B cell (primary cell): Measurements from ENCODE around the gene TMEM131. TPM values are rescaled to one million over a fixed set of nuclear protein-coding genes. Genes with fewer than 3 reads are reported as not detected.

Experiments used
- ATAC-seq: fragments of 200-7000 bp; cut with Tn5 transposase; one replicate; pipeline ENCODE4 v1.10.0; 2021; ENCODE audit warnings: low read depth, mild to moderate bottlenecking, moderate number of reproducible peaks, moderate library complexity
- CTCF ChIA-PET: fragments of 350-600 bp; sonication (Branson Sonifier 250); formaldehyde crosslinking; loops from one replicate; lab custom pipeline; 2021; ENCODE audit warnings: antibody characterized with exemption, inconsistent platforms; lab: Charles Lee
- POLR2A ChIA-PET: fragments of 350-600 bp; sonication (Branson Sonifier 250); formaldehyde crosslinking; loops from one replicate; lab custom pipeline; 2021; ENCODE audit warnings: antibody characterized with exemption; lab: Charles Lee
- DNase-seq: peaks from one replicate; pipeline ENCODE4 v3.0.0; 2013
- H2AFZ ChIP-seq: 2 replicates; pipeline ENCODE4 v1.6.1; 2012; ENCODE audit warnings: mild to moderate bottlenecking, low read depth, low read length; ENCODE audit not compliant: insufficient read depth, poor library complexity, severe bottlenecking
- H3K27ac ChIP-seq, 2 donors: 1 replicate in 1 of 2; 2 replicates in 1 of 2; pipeline ENCODE4 v1.5.1; 2012 to 2013; ENCODE audit warnings: low read length in 2 of 2, mild to moderate bottlenecking in 2 of 2, moderate library complexity in 1 of 2
- H3K27me3 ChIP-seq, 4 experiments: fragments of 200-600 bp in 1 of 4; sonication (generic) in 1 of 4; replicated peaks in 1 of 4; 1 replicate in 2 of 4; 2 replicates in 2 of 4; pipeline versions ENCODE4 v1.6.1 to v1.7.0; 2013 to 2016; ENCODE audit warnings: low read length in 3 of 4, mild to moderate bottlenecking in 2 of 4, mixed read lengths in 1 of 4, moderate library complexity in 1 of 4; ENCODE audit not compliant: insufficient read depth in 4 of 4, control insufficient read depth in 3 of 4; ENCODE audit errors: control extremely low read depth in 1 of 4
- H3K36me3 ChIP-seq, 2 experiments: replicated peaks in 1 of 2; 1 replicate in 1 of 2; 2 replicates in 1 of 2; pipeline versions ENCODE4 v1.6.1 to v1.7.1; 2013; ENCODE audit warnings: low read length in 1 of 2; ENCODE audit not compliant: insufficient read depth in 2 of 2, control insufficient read depth in 1 of 2; ENCODE audit errors: control extremely low read depth in 1 of 2, extremely low read depth in 1 of 2
- H3K4me1 ChIP-seq, 2 donors: fragments of 200-600 bp in 1 of 2; sonication (generic) in 1 of 2; 1 replicate in 1 of 2; 2 replicates in 1 of 2; pipeline versions ENCODE4 v1.5.1 to v1.6.1; 2013 to 2017; ENCODE audit warnings: low read length in 2 of 2; ENCODE audit not compliant: control insufficient read depth in 2 of 2, insufficient read depth in 2 of 2
- H3K4me2 ChIP-seq: replicated peaks from 2 replicates; pipeline ENCODE3; 2012; ENCODE audit warnings: mild to moderate bottlenecking, low read depth, low read length; ENCODE audit not compliant: poor library complexity, severe bottlenecking
- H3K4me3 ChIP-seq, 5 experiments: fragments of 200-600 bp in 1 of 5; sonication (generic) in 1 of 5; 1 replicate in 3 of 5; 2 replicates in 2 of 5; pipeline versions ENCODE4 v1.5.1 to v1.7.0; 2011 to 2016; ENCODE audit warnings: low read length in 4 of 5, mild to moderate bottlenecking in 4 of 5, low read depth in 2 of 5, control low read depth in 1 of 5, moderate library complexity in 1 of 5; ENCODE audit not compliant: insufficient read depth in 1 of 5; ENCODE audit errors: control extremely low read depth in 1 of 5, extremely low read depth in 1 of 5
- H3K79me2 ChIP-seq: fragments of 200-600 bp; sonication (generic); one replicate; pipeline ENCODE4 v1.6.0; 2016; ENCODE audit warnings: low read length; ENCODE audit not compliant: control insufficient read depth, insufficient read depth
- H3K9ac ChIP-seq: fragments of 200-600 bp; sonication (generic); 2 replicates; pipeline ENCODE4 v1.6.1; 2017; ENCODE audit warnings: mild to moderate bottlenecking, low read length, moderate library complexity
- H3K9me3 ChIP-seq, 3 donors: one replicate each; pipeline versions ENCODE4 v1.6.1 to v1.7.1; 2013; ENCODE audit warnings: low read length in 2 of 3; ENCODE audit not compliant: control insufficient read depth in 2 of 3, insufficient read depth in 1 of 3; ENCODE audit errors: control extremely low read depth in 1 of 3
- H4K20me1 ChIP-seq: 2 replicates; pipeline ENCODE4 v1.6.0; 2012; ENCODE audit warnings: mild to moderate bottlenecking, low read length; ENCODE audit not compliant: insufficient read depth, control insufficient read depth, poor library complexity, severe bottlenecking
- H3K27ac Mint-ChIP-seq: one replicate; pipeline ENCODE4 v1.8.0; 2021; ENCODE audit warnings: mixed read lengths
- H3K27me3 Mint-ChIP-seq: one replicate; pipeline ENCODE4 v1.8.0; 2021; ENCODE audit warnings: mixed read lengths
- H3K4me1 Mint-ChIP-seq: one replicate; pipeline ENCODE4 v1.8.0; 2021; ENCODE audit warnings: mixed read lengths
- H3K4me3 Mint-ChIP-seq: one replicate; pipeline ENCODE4 v1.8.0; 2021; ENCODE audit warnings: mixed read lengths
- H3K9me3 Mint-ChIP-seq: one replicate; pipeline ENCODE4 v1.8.0; 2022; ENCODE audit warnings: mixed read lengths; ENCODE audit not compliant: insufficient read depth
- EZH2 ChIP-seq: IDR thresholded peaks from 2 replicates; pipeline ENCODE4 v1.6.1; 2012; ENCODE audit warnings: borderline replicate concordance, low read depth, mild to moderate bottlenecking, moderate library complexity, low read length; ENCODE audit not compliant: insufficient read depth, poor library complexity, severe bottlenecking
- WGBS: methylation state at CpG from one replicate; pipeline ENCODE4 v1.1.5; 2013; ENCODE audit warnings: missing lambda C conversion rate; ENCODE audit not compliant: insufficient coverage; 5-methylcytosine and 5-hydroxymethylcytosine counted together
- intact Hi-C: fragments of 100-400 bp; cut with micrococcal nuclease; formaldehyde crosslinking; loops from one replicate; pipeline ENCODE4 v1.10.0; 2022
- polyA plus RNA-seq: library from polyadenylated mRNA; depleted of rRNA; stranded (reverse); fragments of >200 nt; gene quantifications from 2 replicates; pipeline ENCODE4 v1.2.3, GENCODE V29; 2012
- total RNA-seq, 2 donors: library from RNA; stranded (reverse); fragments of 120-200 nt in 1 of 2; gene quantifications; 1 replicate in 1 of 2; 2 replicates in 1 of 2; pipeline versions ENCODE4 v1.2.3 to v1.2.4, GENCODE V29; 2013 to 2022
- TF ChIP-seq, protein P1 (sequence below): fragments of 200-600 bp; IDR thresholded peaks from one replicate; pipeline ENCODE4 v1.8.0; 2022; ENCODE audit warnings: antibody characterized with exemption, mild to moderate bottlenecking

The TMEM131 gene
- total and polyA plus RNA-seq, 2 donors (not counting 1 experiment from before 2014, with no cell fraction given) = 24.3 to 101 TPM

DNA sequence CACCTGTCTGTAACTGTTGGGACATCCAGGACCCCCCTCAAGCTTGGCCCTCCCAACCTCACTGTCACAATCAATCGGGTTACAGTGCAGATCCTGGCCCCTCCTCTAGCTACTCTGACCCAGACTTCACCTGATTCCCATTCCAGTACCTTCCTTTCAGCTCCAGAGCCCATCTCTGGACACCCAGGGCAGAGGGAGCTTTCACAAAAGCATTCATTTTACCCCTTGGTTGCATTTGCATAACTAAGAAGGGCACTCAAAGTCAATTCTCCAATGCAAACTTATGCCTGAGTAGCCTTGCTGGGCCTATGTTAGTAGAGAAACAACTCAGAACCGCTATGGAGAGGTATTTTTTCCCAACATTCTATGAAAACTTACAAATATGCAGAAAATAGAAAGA lies 275.0 kb downstream of the TMEM131 start:
- Histone ChIP-seq H3K9ac (no peak overlapping the region), H3K27me3 (no peaks in the 10 kb centered on the region), H4K20me1 (no peaks in the 10 kb centered on the region), H3K79me2 (peaks cover 8% of the 10 kb centered on the region), H3K4me3 (no peak overlapping the region), H3K4me2 (no peak overlapping the region), H3K27ac (no peak overlapping the region), H3K36me3 (no peaks in the 10 kb centered on the region), H2AFZ (no peak overlapping the region), H3K4me1 (peaks cover 18 to 19% of the 10 kb centered on the region in 2 donors), H3K9me3 (peaks cover 0 to 9% (median 0%) of the 10 kb centered on the region in 3 donors)
- Mint-ChIP-seq H3K4me1 (peaks cover 28% of the 10 kb centered on the region), H3K4me3 (no peak overlapping the region), H3K9me3 (no peaks in the 10 kb centered on the region), H3K27ac (no peak overlapping the region), H3K27me3 (no peaks in the 10 kb centered on the region)
- no peak for ATAC-seq
- ChIA-PET POLR2A (interaction anchor here (0.7 kb wide), 1 partner anchor 1215 kb away, joined by 4 read pairs; the partner anchor contains the start of gene CRACDL), CTCF (no interaction called here)
- intact Hi-C loops = no loop called here
- DNase-seq = no peak
- WGBS = 100% methylated on average over 1 of the region's 2 CpGs
- TF ChIP-seq, protein P1, sequence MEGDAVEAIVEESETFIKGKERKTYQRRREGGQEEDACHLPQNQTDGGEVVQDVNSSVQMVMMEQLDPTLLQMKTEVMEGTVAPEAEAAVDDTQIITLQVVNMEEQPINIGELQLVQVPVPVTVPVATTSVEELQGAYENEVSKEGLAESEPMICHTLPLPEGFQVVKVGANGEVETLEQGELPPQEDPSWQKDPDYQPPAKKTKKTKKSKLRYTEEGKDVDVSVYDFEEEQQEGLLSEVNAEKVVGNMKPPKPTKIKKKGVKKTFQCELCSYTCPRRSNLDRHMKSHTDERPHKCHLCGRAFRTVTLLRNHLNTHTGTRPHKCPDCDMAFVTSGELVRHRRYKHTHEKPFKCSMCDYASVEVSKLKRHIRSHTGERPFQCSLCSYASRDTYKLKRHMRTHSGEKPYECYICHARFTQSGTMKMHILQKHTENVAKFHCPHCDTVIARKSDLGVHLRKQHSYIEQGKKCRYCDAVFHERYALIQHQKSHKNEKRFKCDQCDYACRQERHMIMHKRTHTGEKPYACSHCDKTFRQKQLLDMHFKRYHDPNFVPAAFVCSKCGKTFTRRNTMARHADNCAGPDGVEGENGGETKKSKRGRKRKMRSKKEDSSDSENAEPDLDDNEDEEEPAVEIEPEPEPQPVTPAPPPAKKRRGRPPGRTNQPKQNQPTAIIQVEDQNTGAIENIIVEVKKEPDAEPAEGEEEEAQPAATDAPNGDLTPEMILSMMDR = no peak
- no peak for TF ChIP-seq EZH2

DNA sequence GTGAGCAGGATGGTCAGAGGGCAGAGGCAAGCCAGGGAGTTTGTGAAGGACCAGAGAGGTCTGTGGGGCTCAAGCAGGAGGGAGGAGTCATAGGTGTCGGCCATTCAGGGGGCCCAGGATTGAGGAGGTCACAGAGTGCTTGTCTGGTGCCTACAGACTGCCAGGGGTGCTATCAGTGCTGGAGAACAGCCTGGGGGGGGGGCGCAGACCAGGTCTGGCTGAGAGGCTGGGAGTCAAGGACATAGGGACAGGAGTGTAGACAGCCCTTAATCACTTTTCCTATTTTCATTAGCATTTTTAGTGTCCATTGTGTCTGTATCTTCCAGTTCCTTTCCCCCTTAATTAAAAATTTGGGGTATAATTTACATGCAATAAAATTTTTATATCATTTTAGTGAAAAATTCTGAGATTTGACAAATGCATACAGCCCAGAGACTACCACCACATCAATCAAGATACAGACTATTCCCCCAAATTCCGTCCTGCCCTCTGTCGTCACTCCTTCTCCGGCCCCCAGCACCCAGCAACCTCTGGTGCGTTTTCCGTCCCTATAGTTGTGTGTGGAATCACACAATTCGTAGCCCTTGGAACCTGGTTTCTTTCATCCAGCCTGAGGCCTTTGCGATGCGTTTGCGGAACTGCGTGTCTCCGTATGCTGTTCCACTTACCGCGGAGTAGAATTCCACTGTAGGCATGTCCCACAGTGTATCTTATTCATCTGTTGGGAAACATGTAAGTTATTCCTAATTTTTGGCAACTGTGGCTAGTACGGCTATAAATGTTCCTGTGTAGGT lies 276.2 kb downstream of the TMEM131 start:
- no peaks in the 10 kb centered on the region for H3K36me3 ChIP-seq

More for the DNA sequence above, 276.2 kb downstream of the TMEM131 start:
- Histone ChIP-seq H3K4me2 (peak overlapping the region; percentile 73), H2AFZ (peak overlapping the region; percentile 90), H4K20me1 (no peaks in the 10 kb centered on the region), H3K27me3 (no peaks in the 10 kb centered on the region), H3K4me1 (peaks cover 18 to 19% of the 10 kb centered on the region in 2 donors), H3K9me3 (peaks cover 0 to 9% (median 0%) of the 10 kb centered on the region in 3 donors), H3K4me3 (peak overlapping the region in 3 of 5 experiments; percentile 7 to 48 (median 34)), H3K27ac (peak overlapping the region; percentile 53 to 60), H3K79me2 (peaks cover 8% of the 10 kb centered on the region), H3K9ac (no peak overlapping the region)
- peak overlapping the region; percentile 89 for H3K4me3 Mint-ChIP-seq
- peak overlapping the region; percentile 96 for H3K27ac Mint-ChIP-seq
- no peak for TF ChIP-seq EZH2
- TF ChIP-seq, protein P1 = no peak
- intact Hi-C loops = no loop called here
- WGBS = 98% methylated on average over 11 of the region's 16 CpGs
- H3K27me3 Mint-ChIP-seq = no peaks in the 10 kb centered on the region
- ATAC-seq (no peak), DNase-seq (no peak)
- H3K4me1 Mint-ChIP-seq = peaks cover 30% of the 10 kb centered on the region
- ChIA-PET POLR2A (no interaction called here), CTCF (interaction anchor here (0.9 kb wide), 1 partner anchor 21 kb away, joined by 6 read pairs; no protein-coding TSS in a partner anchor)
- no peaks in the 10 kb centered on the region for H3K9me3 Mint-ChIP-seq
